HS-5 (cell line): ENCODE results near the gene SOCS6.
A peak's percentile ranks its signal among the peaks of the same experiment; 100 is the strongest.
"Not testable (repeated sequence)": the region's sequence is repeated elsewhere in the genome, so short reads cannot be mapped to it uniquely, and the experiment has no call there.

Experiments used
- DNase-seq: peaks from one replicate; pipeline ENCODE4 v3.0.0-alpha.2; 2012; ENCODE audit warnings: low read depth

SOCS6 gene

DNA sequence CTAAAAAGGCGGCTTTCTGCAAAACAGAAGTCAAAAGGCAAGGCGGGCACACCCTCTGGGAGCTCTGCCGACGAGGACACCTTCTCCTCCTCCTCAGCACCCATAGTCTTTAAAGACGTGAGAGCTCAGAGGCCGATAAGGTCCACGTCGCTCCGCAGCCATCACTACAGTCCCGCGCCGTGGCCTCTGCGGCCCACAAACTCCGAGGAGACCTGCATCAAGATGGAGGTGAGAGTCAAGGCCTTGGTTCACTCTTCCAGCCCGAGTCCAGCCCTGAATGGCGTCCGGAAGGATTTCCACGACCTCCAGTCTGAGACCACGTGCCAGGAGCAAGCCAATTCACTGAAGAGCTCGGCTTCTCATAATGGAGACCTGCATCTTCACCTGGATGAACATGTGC lies 36.1 kb downstream of the SOCS6 start:
- no peak for DNase-seq

DNA sequence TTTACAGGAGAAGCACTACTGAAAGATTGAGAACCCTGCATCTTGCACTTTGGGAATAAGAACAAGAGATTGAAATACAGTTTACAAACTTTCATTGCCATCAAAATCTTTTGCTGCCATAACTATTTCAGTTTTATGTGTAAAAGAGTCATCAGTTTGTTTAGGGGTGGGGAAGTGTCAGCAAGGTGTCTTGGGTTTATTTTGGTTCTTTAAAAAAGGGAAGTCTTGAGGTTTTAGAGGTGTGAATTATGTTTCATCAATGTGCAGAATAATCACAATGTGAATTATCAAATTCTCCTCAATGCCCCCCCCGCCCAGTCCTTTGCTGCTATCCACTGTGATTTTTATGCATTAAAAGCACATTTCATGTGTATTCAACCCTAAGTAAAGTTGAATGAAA lies 37.4 kb downstream of the SOCS6 start:
- no peak for DNase-seq

DNA sequence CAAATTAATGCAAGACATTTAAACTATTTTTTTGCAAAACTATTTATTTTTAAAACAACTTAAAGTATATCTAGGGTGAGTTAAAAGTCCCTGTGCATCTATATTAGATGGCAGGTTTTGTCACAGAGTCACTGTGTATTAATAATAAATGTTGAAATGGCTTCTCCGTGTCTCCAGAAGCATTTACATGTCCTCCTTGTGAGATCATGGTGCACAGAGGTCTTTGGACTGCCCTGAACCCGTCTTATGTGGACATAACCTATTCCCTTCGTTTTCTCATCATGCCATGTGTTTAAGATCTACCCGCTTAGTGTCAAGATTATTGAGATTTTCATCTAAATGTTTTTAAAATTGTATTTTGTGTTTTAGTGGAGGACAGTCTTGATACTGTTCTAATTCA lies 39.3 kb downstream of the SOCS6 start:
- no peak for DNase-seq

DNA sequence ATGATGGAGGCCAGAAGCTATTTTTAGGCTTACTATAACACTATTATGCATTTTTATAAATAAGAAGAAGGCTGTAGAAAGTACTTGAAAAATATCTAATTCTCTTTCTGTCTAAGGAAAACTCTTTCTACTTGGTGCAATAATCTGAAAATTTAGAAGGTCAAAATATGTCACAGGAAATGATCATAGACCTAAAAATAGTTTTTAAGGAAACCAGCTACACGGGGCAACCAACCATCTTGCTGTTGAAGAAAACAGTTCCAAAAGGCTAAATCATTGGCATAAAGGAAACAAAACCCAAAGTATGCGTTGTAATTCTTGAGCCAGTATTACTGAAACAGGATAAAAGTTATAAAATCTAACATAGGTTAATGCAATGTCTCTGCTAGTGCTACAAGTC lies 40.2 kb downstream of the SOCS6 start:
- no peak for DNase-seq

GRCh38 chr18:70330887-70331286 lies 42.0 kb downstream of the SOCS6 start:
- no peak for DNase-seq

GRCh38 chr18:70331456-70332097 lies 42.7 kb downstream of the SOCS6 start:
- DNase-seq, result no peak

GRCh38 chr18:70332694-70333093 lies 43.8 kb downstream of the SOCS6 start:
- DNase-seq, result no peak

GRCh38 chr18:70333316-70333715 lies 44.5 kb downstream of the SOCS6 start:
- no peak for DNase-seq

DNA sequence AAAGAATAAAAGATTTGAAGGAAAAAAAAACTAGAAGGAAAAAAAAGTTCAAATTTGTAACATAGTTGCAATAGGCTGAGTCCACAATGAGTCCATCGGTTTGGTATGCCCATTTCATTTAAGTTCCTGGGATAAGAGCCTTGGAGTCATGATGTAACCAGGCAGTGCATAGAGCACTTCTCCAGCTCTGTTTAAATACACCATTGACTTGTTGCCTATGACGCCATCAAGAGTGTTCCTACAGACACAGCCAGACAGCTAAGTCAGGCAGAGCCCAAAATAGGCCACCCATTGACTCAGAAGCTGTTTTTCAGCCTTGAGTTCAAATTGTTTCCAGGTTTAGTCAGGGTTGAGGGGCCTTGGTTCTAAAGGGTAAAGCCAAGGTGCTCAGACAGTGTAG lies 44.9 kb downstream of the SOCS6 start:
- peak; percentile 84 for DNase-seq

DNA sequence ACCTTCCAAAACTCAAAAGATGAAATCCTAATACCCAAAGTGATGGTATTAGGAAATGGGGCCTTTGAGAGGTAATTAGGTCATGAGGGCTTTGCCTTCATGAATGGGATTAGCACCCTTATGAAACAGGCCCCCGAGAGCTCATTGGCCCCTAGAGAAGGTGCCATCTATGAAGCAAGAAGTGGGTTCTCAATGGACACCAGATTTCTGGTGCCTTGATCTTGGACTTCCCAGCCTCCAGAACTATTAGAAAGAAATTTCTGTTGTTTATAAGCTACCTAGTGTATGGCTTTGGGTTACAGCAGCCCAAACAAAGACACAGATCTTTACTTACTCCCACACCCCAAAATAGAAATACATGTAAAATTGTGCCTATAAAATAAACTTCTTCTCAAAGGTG lies 45.4 kb downstream of the SOCS6 start:
- no peak for DNase-seq

GRCh38 chr18:70334728-70335329 lies 46.0 kb downstream of the SOCS6 start:
- no peak for DNase-seq

GRCh38 chr18:70335892-70336726 lies 47.3 kb downstream of the SOCS6 start:
- no peak for DNase-seq

DNA sequence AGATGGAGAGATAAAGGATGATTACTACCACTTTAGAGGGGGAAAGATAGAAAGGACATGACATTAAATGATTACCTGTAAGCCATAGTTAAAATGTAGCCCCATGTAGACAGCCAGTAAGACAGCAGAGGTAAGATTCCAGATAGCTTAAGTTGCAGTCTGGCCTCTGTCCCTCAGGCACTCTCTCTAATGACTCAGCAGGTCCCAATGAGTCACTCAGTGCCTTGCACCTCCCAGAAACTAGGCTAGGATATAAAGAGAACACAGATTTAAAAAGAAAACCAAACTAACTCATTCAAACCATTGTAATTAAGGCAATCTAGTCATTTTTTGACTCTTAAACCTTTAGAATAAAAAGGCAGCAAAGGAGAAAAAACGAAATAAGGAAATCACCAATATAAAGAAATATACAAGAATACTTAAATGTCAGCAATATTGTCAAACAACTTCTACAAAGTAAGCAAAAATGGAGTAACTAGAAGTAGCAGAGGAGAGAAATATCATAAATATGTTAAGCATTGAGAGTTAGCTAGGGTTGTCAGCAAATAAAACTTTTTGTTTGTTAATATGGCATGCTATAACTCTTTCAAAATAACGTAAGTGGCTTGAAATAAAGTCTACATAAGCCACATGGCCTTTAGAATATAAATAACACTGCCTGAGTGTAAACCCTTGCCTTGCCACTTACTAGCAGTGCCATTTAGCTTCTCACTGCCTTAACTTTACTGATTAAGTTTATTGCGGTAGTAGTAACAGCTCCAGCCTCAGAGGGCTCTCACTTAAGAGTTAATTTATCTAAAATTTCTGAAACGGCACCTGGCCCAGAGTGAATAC lies 48.5 kb downstream of the SOCS6 start:
- DNase-seq, result peak; percentile 53

DNA sequence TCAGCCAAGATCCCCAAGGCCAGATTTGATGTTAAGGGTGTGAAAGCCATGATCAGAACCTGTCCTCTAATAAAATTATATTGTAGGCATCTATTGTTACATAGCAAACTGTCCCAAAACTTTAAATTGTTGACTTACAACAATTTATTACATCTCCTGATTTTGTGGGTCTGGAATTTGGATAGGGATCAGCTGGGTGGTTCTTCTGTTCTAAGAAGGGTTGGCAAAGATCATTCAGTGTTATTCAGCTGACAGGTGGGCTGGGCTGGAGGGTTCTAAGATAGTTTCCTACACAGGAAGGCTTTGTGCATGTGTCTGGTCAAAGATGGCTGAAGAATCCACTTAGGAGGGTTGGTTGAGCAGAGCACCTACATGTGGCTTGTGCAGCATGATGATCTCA lies 50.0 kb downstream of the SOCS6 start:
- DNase-seq, result no peak

- no peak for DNase-seq
Observed at GRCh38 chr18:70339915-70340314, 51.1 kb downstream of the SOCS6 start.

DNA sequence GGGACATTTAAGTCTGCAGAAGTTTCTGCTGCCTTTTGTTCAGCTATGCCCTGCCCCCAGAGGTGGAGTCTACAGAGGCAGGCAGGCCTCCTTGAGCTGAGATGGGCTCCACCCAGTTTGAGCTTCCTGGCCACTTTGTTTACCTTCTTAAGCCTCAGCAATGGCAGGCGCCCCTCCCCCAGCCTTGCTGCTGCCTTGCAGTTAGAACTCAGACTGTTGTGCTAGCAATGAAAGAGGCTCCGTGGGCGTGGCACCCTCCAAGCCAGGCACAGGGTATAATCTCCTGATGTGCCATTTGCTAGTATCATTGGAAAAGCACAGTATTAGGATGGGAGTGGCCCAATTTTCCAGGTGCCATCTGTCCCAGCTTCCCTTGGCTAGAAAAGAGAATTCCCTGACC lies 59.6 kb downstream of the SOCS6 start:
- DNase-seq, result not testable (repeated sequence)

- DNase-seq, result no peak
Observed at GRCh38 chr18:70349316-70349715, 60.5 kb downstream of the SOCS6 start.

DNA sequence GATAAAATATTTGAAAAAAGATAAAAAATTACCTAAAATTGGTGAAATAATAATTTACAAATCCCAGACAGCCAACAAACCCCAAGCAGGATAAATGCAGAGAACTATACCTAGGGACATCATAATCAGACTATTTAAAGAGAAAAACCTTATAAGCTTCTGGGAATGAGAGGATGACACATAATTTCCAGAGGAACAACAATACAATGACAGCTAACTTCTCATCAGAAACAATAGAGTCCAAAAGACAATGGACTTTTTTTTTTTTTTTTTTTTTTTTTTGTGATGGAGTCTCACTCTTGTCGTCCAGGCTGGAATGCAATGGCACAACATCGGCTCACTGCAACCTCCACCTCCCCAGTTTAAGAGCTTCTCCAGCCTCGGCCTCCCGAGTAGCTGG lies 65.2 kb downstream of the SOCS6 start:
- DNase-seq, result no peak

DNA sequence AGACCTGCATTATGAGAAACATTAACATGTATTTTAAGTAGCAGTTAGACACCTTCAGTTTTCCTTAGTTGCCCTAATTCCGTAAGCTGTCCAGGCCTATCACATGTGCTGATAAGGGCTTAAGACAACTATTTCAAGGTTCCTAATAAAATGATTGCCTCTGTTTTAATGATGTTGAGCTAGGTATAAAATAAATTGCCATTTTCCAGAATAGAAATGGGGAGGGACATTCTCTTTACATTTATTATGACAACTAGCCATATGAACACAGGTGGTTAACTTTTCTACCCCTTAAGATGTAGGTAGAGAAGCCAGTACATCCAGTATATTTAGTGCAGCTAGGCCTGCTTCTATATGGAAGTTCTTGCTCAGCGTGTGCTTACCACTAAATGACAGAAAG lies 65.9 kb downstream of the SOCS6 start:
- no peak for DNase-seq

DNA sequence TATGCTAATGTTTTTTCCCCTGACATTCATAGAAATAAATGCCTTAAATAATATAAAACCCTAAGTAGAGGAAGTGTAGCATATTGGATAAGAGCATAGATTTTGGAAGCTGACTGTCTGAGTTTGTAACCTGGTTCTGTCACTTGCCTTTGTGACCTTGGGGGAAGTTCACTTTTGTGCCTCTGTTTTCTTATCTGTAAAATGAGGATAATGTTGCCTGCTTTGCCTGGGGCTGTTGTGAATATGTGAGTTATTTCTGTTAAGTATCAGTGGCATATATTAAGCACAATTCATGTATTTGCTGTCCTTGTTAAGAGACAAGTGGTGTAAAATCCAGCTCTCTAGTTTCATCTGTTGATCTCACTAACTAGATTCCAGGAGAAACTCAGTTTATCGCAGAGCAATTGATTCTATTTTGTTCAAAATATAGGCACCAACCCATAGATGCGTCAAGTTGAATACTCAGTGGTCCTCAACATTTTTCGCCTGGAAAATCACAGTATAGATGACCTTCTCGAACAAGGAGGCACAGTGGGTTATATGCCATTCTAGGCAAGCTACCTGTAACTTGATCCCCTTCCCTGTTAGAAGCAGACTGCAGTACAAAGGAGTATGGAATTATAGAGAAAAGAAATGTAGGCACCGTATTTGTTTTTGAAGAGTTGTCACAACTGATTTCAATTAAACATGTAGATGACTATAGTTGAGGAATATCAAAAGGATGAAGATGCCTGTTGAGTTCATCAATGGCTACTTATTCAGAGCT lies 67.0 kb downstream of the SOCS6 start:
- no peak for DNase-seq

DNA sequence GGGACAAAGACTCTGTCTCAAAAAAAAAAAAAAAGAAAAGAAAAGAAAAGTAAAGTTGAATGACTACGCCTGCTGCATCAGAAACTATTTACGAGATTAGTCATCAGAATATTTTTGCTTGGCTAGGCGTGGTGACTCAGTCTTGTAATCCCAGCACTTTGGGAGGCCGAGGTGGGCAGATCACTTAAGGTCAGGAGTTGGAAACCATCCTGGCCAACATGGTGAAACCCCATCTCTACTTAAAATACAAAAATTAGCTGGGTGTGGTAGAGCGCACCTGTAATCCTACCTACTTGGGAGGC lies 69.2 kb downstream of the SOCS6 start:
- DNase-seq, result peak; percentile 71

DNA sequence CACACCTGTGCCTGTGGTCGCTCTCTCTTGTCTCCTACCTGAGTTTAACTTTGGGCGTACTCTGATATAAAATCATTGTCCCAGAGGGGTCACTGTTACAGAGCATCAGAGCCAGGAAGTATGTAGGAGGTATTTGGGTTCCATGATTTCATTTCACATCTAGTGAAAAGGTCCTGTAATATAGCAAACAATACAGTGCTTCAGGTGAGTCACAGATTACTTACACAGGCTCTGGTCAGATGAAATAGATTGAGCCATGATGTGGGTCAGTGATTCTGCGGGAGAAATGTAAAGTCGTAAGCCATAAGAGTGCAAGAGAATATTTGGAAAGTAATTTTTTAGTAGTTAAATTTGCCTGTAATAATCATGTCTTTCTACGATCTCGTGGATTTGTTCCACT lies 70.2 kb downstream of the SOCS6 start:
- DNase-seq, result no peak
